ENCODE data around the gene GAGE10.

GAGE10 gene

GRCh38 chrX:49303346-49303745 is at the start of gene GAGE10:
TSS of gene GAGE10 (plus strand) at chrX:49303646. CDS start at chrX:49304860, 1,214 bp downstream.
- DNase-seq = no peak

GRCh38 chrX:49254639-49255038 is 48.8 kb upstream of the GAGE10 start:
- DNase-seq = no peak

GRCh38 chrX:49256268-49256995 is 47.0 kb upstream of the GAGE10 start:
- no peak for DNase-seq

- DNase-seq = no peak
Measured at GRCh38 chrX:49257074-49257790, 46.2 kb upstream of the GAGE10 start.

GRCh38 chrX:49257846-49258748 is 45.3 kb upstream of the GAGE10 start:
- no peak for DNase-seq

- DNase-seq = no peak
Measured at GRCh38 chrX:49258749-49259124, 44.7 kb upstream of the GAGE10 start.

GRCh38 chrX:49260221-49260985 is 43.0 kb upstream of the GAGE10 start:
- DNase-seq = no peak

GRCh38 chrX:49262603-49263002 is 40.8 kb upstream of the GAGE10 start:
- DNase-seq = no peak

GRCh38 chrX:49263631-49264030 is 39.8 kb upstream of the GAGE10 start:
- no peak for DNase-seq

GRCh38 chrX:49264460-49264859 is 39.0 kb upstream of the GAGE10 start, which contains the start of gene FOXP3:
TSS of gene FOXP3 (minus strand) at chrX:49264710. CDS start at chrX:49258505, 6,205 bp downstream.
- DNase-seq = no peak

GRCh38 chrX:49266523-49267445 is 36.7 kb upstream of the GAGE10 start:
- no peak for DNase-seq

- DNase-seq = no peak
Measured at GRCh38 chrX:49268702-49269009, 34.8 kb upstream of the GAGE10 start.

GRCh38 chrX:49269010-49269766 is 34.3 kb upstream of the GAGE10 start:
- DNase-seq = peak; percentile 96

- DNase-seq = no peak
Measured at GRCh38 chrX:49269767-49270248, 33.6 kb upstream of the GAGE10 start, which contains the start of gene PPP1R3F. TSS of gene PPP1R3F (plus strand) at chrX:49269793. CDS start at chrX:49269870, 77 bp downstream.

- no peak for DNase-seq
Measured at GRCh38 chrX:49270249-49270921, 33.1 kb upstream of the GAGE10 start.

- DNase-seq = no peak
Measured at GRCh38 chrX:49271341-49271740, 32.1 kb upstream of the GAGE10 start.

GRCh38 chrX:49272421-49272820 is 31.0 kb upstream of the GAGE10 start:
- no peak for DNase-seq

GRCh38 chrX:49273181-49273727 is 30.2 kb upstream of the GAGE10 start:
- no peak for DNase-seq

- no peak for DNase-seq
Measured at GRCh38 chrX:49276207-49276606, 27.2 kb upstream of the GAGE10 start.

Measured in DMS79 (cell line).